ENCODE measurements around the gene ACE2. TPM values are rescaled to one million over a fixed set of nuclear protein-coding genes. Genes with fewer than 3 reads are reported as not detected.
"Not testable (repeated sequence)": the region's sequence is repeated elsewhere in the genome, so short reads cannot be mapped to it uniquely, and the experiment has no call there.

ACE2 gene
- polyA plus RNA-seq (0.34 to 0.99 TPM (median 0.51 TPM) in 3 replicates), polyA minus RNA-seq (0.42 to 0.59 TPM in 2 of 3 replicates, not detected in the other)
- polyA plus RNA-seq (2011; ENCODE audit: low read depth) = 0.32 TPM
- 0.23 and 0.46 TPM in 2 replicates for polyA plus RNA-seq (2011; cell fraction: cytosol; rRNA removed)
- polyA plus RNA-seq (2011; cell fraction: nucleus; rRNA removed) = 0.55 and 0.78 TPM in 2 replicates
- 0.19 and 0.69 TPM in 2 replicates for polyA plus RNA-seq (2012; ENCODE audit: low replicate concordance)
- polyA minus RNA-seq (2011; cell fraction: cytosol; rRNA and poly(A)+ RNA removed) = not detected
- 1.2 and 1.4 TPM in 2 replicates for polyA minus RNA-seq (2011; cell fraction: nucleus; rRNA and poly(A)+ RNA removed)

DNA sequence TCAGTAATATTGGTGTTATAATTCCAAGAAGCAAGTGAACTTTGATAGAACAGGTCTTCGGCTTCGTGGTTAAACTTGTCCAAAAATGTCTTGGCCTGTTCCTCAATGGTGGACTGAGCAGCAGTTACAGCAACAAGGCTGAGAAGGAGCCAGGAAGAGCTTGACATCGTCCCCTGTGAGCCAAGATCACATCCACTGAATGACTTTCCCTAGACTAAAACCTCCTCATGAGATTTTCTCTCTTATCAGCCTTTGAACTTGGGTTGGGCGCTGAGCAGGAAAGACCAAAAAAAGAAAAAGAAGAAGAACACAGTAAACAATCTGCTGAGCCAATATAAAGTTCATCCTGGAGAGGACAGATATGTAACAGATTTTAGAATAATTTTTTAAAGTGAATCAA is at the start of gene ACE2:
Gene ACE2 (minus strand): TSS at position 216 of the 400 bp plus-strand sequence. CDS start 49 bp downstream, at position 167.
- Histone ChIP-seq H4K20me1 (ENCODE audit: control insufficient read depth, extremely low read depth, insufficient read depth, low read length) (no peaks in the 10 kb centered on the region), H3K9me1 (ENCODE audit: control insufficient read depth, extremely low read depth, insufficient read depth, low read length) (no peaks in the 10 kb centered on the region), H3K9ac (ENCODE audit: control insufficient read depth, extremely low read depth, insufficient read depth, low read length) (no peak within 1 kb of the TSS), H3K9me3 (ENCODE audit: control insufficient read depth, low read depth, low read length) (no peaks in the 10 kb centered on the region), H3K4me2 (ENCODE audit: control insufficient read depth, extremely low read depth, insufficient read depth, low read depth, low read length) (no peak within 1 kb of the TSS), H3K27ac (ENCODE audit: control insufficient read depth, insufficient read depth, low read length) (no peak within 1 kb of the TSS), H3K4me1 (ENCODE audit: control insufficient read depth, extremely low read depth, insufficient read depth, low read length) (no peaks in the 10 kb centered on the region), H2AFZ (ENCODE audit: control insufficient read depth, low read length) (no peak within 1 kb of the TSS), H3K36me3 (ENCODE audit: control insufficient read depth in 2 of 2, extremely low read depth in 1 of 2, insufficient read depth in 2 of 2, low read length in 2 of 2) (no peaks in the 10 kb centered on the region), H3K4me3 (ENCODE audit: control insufficient read depth in 2 of 3, extremely low read depth in 1 of 3, insufficient read depth in 2 of 3, low read depth in 1 of 3, low read length in 3 of 3) (no peak within 1 kb of the TSS), H3K79me2 (ENCODE audit: control insufficient read depth, insufficient read depth, low read length) (no peaks in the 10 kb centered on the region), H3K27me3 (ENCODE audit: control insufficient read depth, extremely low read depth, insufficient read depth, low read length) (no peaks in the 10 kb centered on the region)
- FAIRE-seq = peak; percentile 41
- no peak for DNase-seq (ENCODE audit: low read depth, low spot score)
- dilution Hi-C loops (cut with MboI; ENCODE audit: extremely low pct_ligation_motif_present, low sequenced_read_pairs) = no loop called here
- TF ChIP-seq, protein P1, sequence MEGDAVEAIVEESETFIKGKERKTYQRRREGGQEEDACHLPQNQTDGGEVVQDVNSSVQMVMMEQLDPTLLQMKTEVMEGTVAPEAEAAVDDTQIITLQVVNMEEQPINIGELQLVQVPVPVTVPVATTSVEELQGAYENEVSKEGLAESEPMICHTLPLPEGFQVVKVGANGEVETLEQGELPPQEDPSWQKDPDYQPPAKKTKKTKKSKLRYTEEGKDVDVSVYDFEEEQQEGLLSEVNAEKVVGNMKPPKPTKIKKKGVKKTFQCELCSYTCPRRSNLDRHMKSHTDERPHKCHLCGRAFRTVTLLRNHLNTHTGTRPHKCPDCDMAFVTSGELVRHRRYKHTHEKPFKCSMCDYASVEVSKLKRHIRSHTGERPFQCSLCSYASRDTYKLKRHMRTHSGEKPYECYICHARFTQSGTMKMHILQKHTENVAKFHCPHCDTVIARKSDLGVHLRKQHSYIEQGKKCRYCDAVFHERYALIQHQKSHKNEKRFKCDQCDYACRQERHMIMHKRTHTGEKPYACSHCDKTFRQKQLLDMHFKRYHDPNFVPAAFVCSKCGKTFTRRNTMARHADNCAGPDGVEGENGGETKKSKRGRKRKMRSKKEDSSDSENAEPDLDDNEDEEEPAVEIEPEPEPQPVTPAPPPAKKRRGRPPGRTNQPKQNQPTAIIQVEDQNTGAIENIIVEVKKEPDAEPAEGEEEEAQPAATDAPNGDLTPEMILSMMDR (optimal IDR thresholded peaks at IDR 0.05 in 1 of 3, IDR thresholded peaks at IDR 0.05 in 1 of 3, conservative IDR thresholded peaks at IDR 0.05 in 1 of 3; ENCODE audit: extremely low read depth in 1 of 3, insufficient read depth in 2 of 3, low read length in 3 of 3) = no peak
- no peak for TF ChIP-seq EZH2 (IDR thresholded peaks at IDR 0.05; ENCODE audit: low read length)

DNA sequence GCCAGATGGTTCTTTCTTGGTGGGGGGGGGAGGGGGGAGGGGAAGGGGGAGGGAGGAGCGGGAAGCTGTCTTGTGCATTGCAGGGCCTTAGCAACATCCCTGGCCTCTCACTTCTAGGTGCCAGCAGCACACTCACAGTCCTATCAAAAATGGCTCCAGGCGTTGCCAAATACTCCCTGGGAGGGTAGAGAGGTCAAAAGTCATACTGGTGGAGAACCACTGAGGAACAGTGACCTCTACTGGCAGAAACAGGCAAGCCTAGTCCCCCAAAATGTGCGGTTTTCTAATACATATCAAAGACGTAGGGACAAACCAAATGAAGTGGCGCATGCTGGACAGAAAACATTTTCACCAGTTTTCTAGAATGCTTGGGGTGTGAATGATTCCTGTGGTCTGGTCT is 46.8 kb upstream of the ACE2 start:
- peak; percentile 98 for FAIRE-seq
- dilution Hi-C loops (cut with MboI; ENCODE audit: extremely low pct_ligation_motif_present, low sequenced_read_pairs) = not testable (repeated sequence)

DNA sequence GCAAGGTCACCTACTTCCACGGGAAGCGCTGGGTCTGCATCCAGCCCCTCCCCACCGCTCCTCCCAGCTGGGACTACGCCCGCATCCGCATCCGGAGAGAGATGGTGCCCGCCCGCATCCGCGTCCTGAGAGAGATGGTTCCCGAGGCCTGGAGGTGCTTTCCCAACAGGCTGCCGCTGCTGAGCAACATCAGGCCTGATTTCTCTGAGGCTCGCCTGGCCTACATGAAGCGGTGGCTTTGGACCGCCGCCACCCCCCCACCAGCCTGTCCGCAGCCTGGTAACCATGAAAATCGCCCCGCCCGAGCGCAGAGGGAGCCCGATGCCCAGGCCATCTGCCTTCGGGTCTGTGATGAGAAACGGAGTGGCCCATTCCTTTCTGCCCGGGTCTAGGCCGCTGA is 45.8 kb upstream of the ACE2 start:
- H3K36me3 ChIP-seq (ENCODE audit: control insufficient read depth in 2 of 2, extremely low read depth in 1 of 2, insufficient read depth in 2 of 2, low read length in 2 of 2) = no peaks in the 10 kb centered on the region
- no peaks in the 10 kb centered on the region for H3K9me1 ChIP-seq (ENCODE audit: control insufficient read depth, extremely low read depth, insufficient read depth, low read length)
- no peak overlapping the region for H3K9ac ChIP-seq (ENCODE audit: control insufficient read depth, extremely low read depth, insufficient read depth, low read length)
- no peak overlapping the region for H3K4me3 ChIP-seq (ENCODE audit: control insufficient read depth in 2 of 3, extremely low read depth in 1 of 3, insufficient read depth in 2 of 3, low read depth in 1 of 3, low read length in 3 of 3)
- no peak for TF ChIP-seq EZH2 (IDR thresholded peaks at IDR 0.05; ENCODE audit: low read length)
- TF ChIP-seq, protein P1 (optimal IDR thresholded peaks at IDR 0.05 in 1 of 3, IDR thresholded peaks at IDR 0.05 in 1 of 3, conservative IDR thresholded peaks at IDR 0.05 in 1 of 3; ENCODE audit: extremely low read depth in 1 of 3, insufficient read depth in 2 of 3, low read length in 3 of 3) = no peak
- no peaks in the 10 kb centered on the region for H3K4me1 ChIP-seq (ENCODE audit: control insufficient read depth, extremely low read depth, insufficient read depth, low read length)
- FAIRE-seq = no peak
- no peak overlapping the region for H3K4me2 ChIP-seq (ENCODE audit: control insufficient read depth, extremely low read depth, insufficient read depth, low read depth, low read length)
- no peaks in the 10 kb centered on the region for H3K9me3 ChIP-seq (ENCODE audit: control insufficient read depth, low read depth, low read length)
- dilution Hi-C loops (cut with MboI; ENCODE audit: extremely low pct_ligation_motif_present, low sequenced_read_pairs) = no loop called here
- H2AFZ ChIP-seq (ENCODE audit: control insufficient read depth, low read length) = no peak overlapping the region
- peaks cover 6% of the 10 kb centered on the region for H3K27me3 ChIP-seq (ENCODE audit: control insufficient read depth, extremely low read depth, insufficient read depth, low read length)
- no peaks in the 10 kb centered on the region for H3K79me2 ChIP-seq (ENCODE audit: control insufficient read depth, insufficient read depth, low read length)
- H3K27ac ChIP-seq (ENCODE audit: control insufficient read depth, insufficient read depth, low read length) = no peak overlapping the region
- no peaks in the 10 kb centered on the region for H4K20me1 ChIP-seq (ENCODE audit: control insufficient read depth, extremely low read depth, insufficient read depth, low read length)
- no peak for DNase-seq (ENCODE audit: low read depth, low spot score)

More for the DNA sequence above, 46.8 kb upstream of the ACE2 start:
- H3K27ac ChIP-seq (ENCODE audit: control insufficient read depth, insufficient read depth, low read length); DNase-seq (ENCODE audit: low read depth, low spot score); H3K4me1 ChIP-seq (ENCODE audit: control insufficient read depth, extremely low read depth, insufficient read depth, low read length); H3K9me1 ChIP-seq (ENCODE audit: control insufficient read depth, extremely low read depth, insufficient read depth, low read length); H3K79me2 ChIP-seq (ENCODE audit: control insufficient read depth, insufficient read depth, low read length); H3K4me2 ChIP-seq (ENCODE audit: control insufficient read depth, extremely low read depth, insufficient read depth, low read depth, low read length); H4K20me1 ChIP-seq (ENCODE audit: control insufficient read depth, extremely low read depth, insufficient read depth, low read length); H2AFZ ChIP-seq (ENCODE audit: control insufficient read depth, low read length); H3K9me3 ChIP-seq (ENCODE audit: control insufficient read depth, low read depth, low read length); H3K36me3 ChIP-seq (ENCODE audit: control insufficient read depth in 2 of 2, extremely low read depth in 1 of 2, insufficient read depth in 2 of 2, low read length in 2 of 2); H3K27me3 ChIP-seq (ENCODE audit: control insufficient read depth, extremely low read depth, insufficient read depth, low read length); H3K4me3 ChIP-seq (ENCODE audit: control insufficient read depth in 2 of 3, extremely low read depth in 1 of 3, insufficient read depth in 2 of 3, low read depth in 1 of 3, low read length in 3 of 3); H3K9ac ChIP-seq (ENCODE audit: control insufficient read depth, extremely low read depth, insufficient read depth, low read length): not testable (repeated sequence)
